ENCODE results near the gene CDK13. TPM values are rescaled to one million over a fixed set of nuclear protein-coding genes. Genes with fewer than 3 reads are reported as not detected.

The CDK13 gene
- total and polyA plus RNA-seq, 3 experiments from 2014 or later: 43.2 to 45.8 (median 43.9) TPM

DNA sequence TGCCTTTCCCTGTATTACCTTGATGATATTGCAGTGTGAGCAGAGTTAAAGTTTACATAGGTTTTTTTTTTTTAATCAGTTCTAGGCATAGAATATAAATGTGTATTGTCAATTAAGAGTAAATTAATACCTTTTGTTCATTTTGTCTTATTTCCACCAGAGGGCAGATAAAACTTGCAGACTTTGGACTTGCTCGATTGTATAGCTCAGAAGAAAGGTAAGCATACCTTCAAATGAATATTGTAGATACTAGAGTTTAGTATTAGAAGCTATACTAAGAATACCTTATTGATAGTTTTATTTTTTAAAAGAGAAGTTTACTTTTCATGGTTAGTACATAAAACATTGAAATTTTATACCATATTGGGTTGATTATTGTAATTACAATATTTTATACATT, 97.6 kb downstream of the CDK13 start:
- peaks cover 0 to 35% (median 3%) of the 10 kb centered on the region in 3 donors for H3K36me3 Mint-ChIP-seq
- CTCF ChIA-PET: interaction anchor here (0.7 to 3.5 kb wide), 5 partner anchors 20 to 151 kb away, joined by 3 to 11 read pairs (median 4); partner anchors contain the start of gene CDK13
- no peaks in the 10 kb centered on the region for H3K4me1 ChIP-seq (ENCODE audit: insufficient read depth, low read length)
- H3K4me3 Mint-ChIP-seq: no peak overlapping the region
- DNase-seq: no peak
- peak overlapping the region in 3 of 8 donors; percentile 39 to 72 (median 46) for H3K27ac Mint-ChIP-seq
- no peaks in the 10 kb centered on the region for H3K27me3 ChIP-seq (ENCODE audit: insufficient read depth, low read length, poor library complexity, severe bottlenecking)
- H3K4me1 Mint-ChIP-seq: peaks cover 5 to 14% (median 13%) of the 10 kb centered on the region in 3 donors
- POLR2A ChIA-PET: interaction anchor here (2.1 kb wide), 1 partner anchor 96 kb away, joined by 8 read pairs; no protein-coding TSS in a partner anchor
- H3K4me3 ChIP-seq (ENCODE audit: low read length): no peak overlapping the region
- H3K9me3 ChIP-seq (ENCODE audit: low read length): no peaks in the 10 kb centered on the region
- H3K36me3 ChIP-seq (ENCODE audit: insufficient read depth, low read length): peaks cover 5% of the 10 kb centered on the region
- H3K27me3 Mint-ChIP-seq: no peaks in the 10 kb centered on the region
- no peak overlapping the region for H3K27ac ChIP-seq (ENCODE audit: low read depth, low read length)
- no peaks in the 10 kb centered on the region for H3K9me3 Mint-ChIP-seq

DNA sequence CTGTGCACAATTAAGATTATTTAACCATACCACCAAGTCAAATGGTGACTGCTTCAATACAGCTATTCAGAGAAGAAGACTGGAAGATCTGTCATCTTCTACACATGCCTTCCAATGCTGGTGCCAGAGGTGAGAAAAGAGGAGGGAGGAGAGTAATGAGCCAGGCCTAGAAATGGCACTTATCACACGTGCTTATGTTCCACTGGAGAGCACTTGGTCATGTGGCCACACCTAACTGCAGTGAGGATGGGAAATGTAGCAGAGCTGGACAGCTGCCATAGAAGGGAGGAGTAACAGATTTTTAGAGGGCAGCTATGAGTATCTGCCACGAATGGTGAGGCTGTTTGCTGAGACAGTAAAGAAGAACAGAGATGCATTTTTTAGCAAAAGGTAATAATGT, 107.2 kb downstream of the CDK13 start:
- no peaks in the 10 kb centered on the region for H3K4me1 ChIP-seq (ENCODE audit: insufficient read depth, low read length)
- no peak overlapping the region for H3K27ac ChIP-seq (ENCODE audit: low read depth, low read length)
- ChIA-PET POLR2A (interaction anchor here (0.5 kb wide), 1 partner anchor 68 kb away, joined by 4 read pairs; no protein-coding TSS in a partner anchor), CTCF (interaction anchor here (0.8 to 1.0 kb wide), 3 partner anchors 116 to 161 kb away, joined by 3 to 7 read pairs (median 4); no protein-coding TSS in a partner anchor)
- H3K27me3 Mint-ChIP-seq: no peaks in the 10 kb centered on the region
- H3K4me3 Mint-ChIP-seq: no peak overlapping the region
- DNase-seq: no peak
- no peaks in the 10 kb centered on the region for H3K27me3 ChIP-seq (ENCODE audit: insufficient read depth, low read length, poor library complexity, severe bottlenecking)
- H3K36me3 ChIP-seq (ENCODE audit: insufficient read depth, low read length): no peaks in the 10 kb centered on the region
- peak overlapping the region in 4 of 8 donors; percentile 25 to 53 (median 41) for H3K27ac Mint-ChIP-seq
- peaks cover 0 to 55% (median 9%) of the 10 kb centered on the region in 3 donors for H3K36me3 Mint-ChIP-seq
- no peaks in the 10 kb centered on the region for H3K9me3 Mint-ChIP-seq
- H3K4me3 ChIP-seq (ENCODE audit: low read length): no peak overlapping the region
- no peaks in the 10 kb centered on the region for H3K9me3 ChIP-seq (ENCODE audit: low read length)
- peaks cover 12 to 26% (median 17%) of the 10 kb centered on the region in 3 donors for H3K4me1 Mint-ChIP-seq

GRCh38 chr7:40058026-40058425, 108.0 kb downstream of the CDK13 start:
- peaks cover 6% of the 10 kb centered on the region for H3K36me3 ChIP-seq (ENCODE audit: insufficient read depth, low read length)
- no peaks in the 10 kb centered on the region for H3K4me1 ChIP-seq (ENCODE audit: insufficient read depth, low read length)
- CTCF ChIA-PET: interaction anchor here (1.0 kb wide), 2 partner anchors 117 to 161 kb away, joined by 3 to 7 read pairs; no protein-coding TSS in a partner anchor
- Mint-ChIP-seq H3K27ac (peak overlapping the region in 3 of 8 donors; percentile 25 to 52 (median 39)), H3K9me3 (no peaks in the 10 kb centered on the region), H3K4me3 (no peak overlapping the region), H3K36me3 (peaks cover 0 to 59% (median 10%) of the 10 kb centered on the region in 3 donors), H3K27me3 (no peaks in the 10 kb centered on the region), H3K4me1 (peaks cover 8 to 21% (median 12%) of the 10 kb centered on the region in 3 donors)
- no peaks in the 10 kb centered on the region for H3K27me3 ChIP-seq (ENCODE audit: insufficient read depth, low read length, poor library complexity, severe bottlenecking)
- H3K27ac ChIP-seq (ENCODE audit: low read depth, low read length): no peak overlapping the region
- POLR2A ChIA-PET: interaction anchor here (0.6 kb wide), 1 partner anchor 56 kb away, joined by 6 read pairs; no protein-coding TSS in a partner anchor
- H3K4me3 ChIP-seq (ENCODE audit: low read length): no peak overlapping the region
- no peak for DNase-seq
- no peaks in the 10 kb centered on the region for H3K9me3 ChIP-seq (ENCODE audit: low read length)

DNA sequence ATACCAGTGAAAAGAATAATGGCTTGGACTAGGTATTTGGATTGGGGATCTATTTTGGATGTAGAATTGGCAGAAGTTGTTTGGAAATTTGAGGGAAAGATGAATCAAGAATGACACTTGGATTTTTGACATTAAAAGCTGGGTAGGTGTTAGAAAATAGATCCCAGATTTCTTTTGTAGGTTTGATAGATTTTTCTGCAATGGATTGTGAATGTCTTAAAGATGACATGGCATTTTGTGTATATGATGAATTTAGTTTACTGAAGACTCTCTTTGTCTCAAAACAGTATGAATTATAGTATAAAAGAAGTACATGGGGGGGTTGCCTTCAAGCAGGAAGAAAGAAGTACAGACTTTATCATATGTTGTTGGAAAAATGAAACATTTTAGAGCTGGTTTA, 108.6 kb downstream of the CDK13 start:
- Mint-ChIP-seq H3K36me3 (peaks cover 0 to 58% (median 11%) of the 10 kb centered on the region in 3 donors), H3K27ac (peak overlapping the region in 2 of 8 donors; percentile 13 to 46), H3K4me3 (no peak overlapping the region), H3K9me3 (no peaks in the 10 kb centered on the region), H3K4me1 (peaks cover 8 to 21% (median 12%) of the 10 kb centered on the region in 3 donors), H3K27me3 (no peaks in the 10 kb centered on the region)
- Histone ChIP-seq H3K27ac (ENCODE audit: low read depth, low read length) (no peak overlapping the region), H3K4me3 (ENCODE audit: low read length) (no peak overlapping the region), H3K9me3 (ENCODE audit: low read length) (no peaks in the 10 kb centered on the region), H3K36me3 (ENCODE audit: insufficient read depth, low read length) (peaks cover 8% of the 10 kb centered on the region), H3K27me3 (ENCODE audit: insufficient read depth, low read length, poor library complexity, severe bottlenecking) (no peaks in the 10 kb centered on the region), H3K4me1 (ENCODE audit: insufficient read depth, low read length) (no peaks in the 10 kb centered on the region)
- POLR2A ChIA-PET: interaction anchor here (0.6 kb wide), 1 partner anchor 56 kb away, joined by 6 read pairs; no protein-coding TSS in a partner anchor
- DNase-seq: no peak
- CTCF ChIA-PET: interaction anchor here (1.0 kb wide), 1 partner anchor 162 kb away, joined by 4 read pairs; no protein-coding TSS in a partner anchor

- no peaks in the 10 kb centered on the region for H3K9me3 ChIP-seq (ENCODE audit: low read length)
- H3K27ac ChIP-seq (ENCODE audit: low read depth, low read length): no peak overlapping the region
- Mint-ChIP-seq H3K36me3 (peaks cover 0 to 56% (median 11%) of the 10 kb centered on the region in 3 donors), H3K4me3 (no peak overlapping the region), H3K9me3 (no peaks in the 10 kb centered on the region), H3K27me3 (no peaks in the 10 kb centered on the region), H3K27ac (no peak overlapping the region), H3K4me1 (peaks cover 8 to 21% (median 12%) of the 10 kb centered on the region in 3 donors)
- no peak for DNase-seq
- ChIA-PET CTCF (interaction anchor here (1.0 kb wide), 1 partner anchor 163 kb away, joined by 4 read pairs; no protein-coding TSS in a partner anchor), POLR2A (no interaction called here)
- no peaks in the 10 kb centered on the region for H3K4me1 ChIP-seq (ENCODE audit: insufficient read depth, low read length)
- H3K36me3 ChIP-seq (ENCODE audit: insufficient read depth, low read length): peaks cover 8% of the 10 kb centered on the region
- H3K27me3 ChIP-seq (ENCODE audit: insufficient read depth, low read length, poor library complexity, severe bottlenecking): no peaks in the 10 kb centered on the region
- H3K4me3 ChIP-seq (ENCODE audit: low read length): no peak overlapping the region
Observed at GRCh38 chr7:40059057-40059456, 109.0 kb downstream of the CDK13 start.

GRCh38 chr7:40072268-40072667, 122.2 kb downstream of the CDK13 start:
- no peak overlapping the region for H3K27ac ChIP-seq (ENCODE audit: low read depth, low read length)
- ChIA-PET POLR2A (no interaction called here), CTCF (no interaction called here)
- H3K9me3 ChIP-seq (ENCODE audit: low read length): no peaks in the 10 kb centered on the region
- H3K27me3 Mint-ChIP-seq: peaks cover 0 to 2% of the 10 kb centered on the region in 2 donors
- no peaks in the 10 kb centered on the region for H3K27me3 ChIP-seq (ENCODE audit: insufficient read depth, low read length, poor library complexity, severe bottlenecking)
- H3K4me1 Mint-ChIP-seq: peaks cover 0 to 5% (median 2%) of the 10 kb centered on the region in 3 donors
- H3K4me1 ChIP-seq (ENCODE audit: insufficient read depth, low read length): no peaks in the 10 kb centered on the region
- no peak overlapping the region for H3K4me3 ChIP-seq (ENCODE audit: low read length)
- DNase-seq: no peak
- no peaks in the 10 kb centered on the region for H3K36me3 ChIP-seq (ENCODE audit: insufficient read depth, low read length)
- no peaks in the 10 kb centered on the region for H3K9me3 Mint-ChIP-seq
- H3K4me3 Mint-ChIP-seq: no peak overlapping the region
- H3K36me3 Mint-ChIP-seq: peaks cover 0 to 22% (median 0%) of the 10 kb centered on the region in 3 donors
- H3K27ac Mint-ChIP-seq: no peak overlapping the region

DNA sequence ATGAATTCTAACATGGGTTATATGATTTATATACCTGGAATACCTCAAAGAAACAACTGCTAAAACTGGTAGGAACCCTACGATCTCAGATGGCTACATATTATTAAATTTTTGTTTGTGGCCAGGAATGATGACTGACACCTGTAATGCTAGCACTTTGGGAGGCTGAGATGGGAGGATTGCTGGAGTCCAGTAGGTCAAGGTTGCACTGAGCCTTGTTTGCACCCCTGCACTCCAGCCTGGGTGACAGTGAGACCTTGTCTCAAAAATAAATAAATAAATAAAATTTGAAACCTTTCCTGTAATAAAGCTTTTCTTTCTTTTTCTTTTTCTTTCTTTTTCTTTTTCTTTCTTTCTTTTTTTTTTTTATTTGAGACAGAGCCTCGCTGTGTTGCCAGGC, 123.2 kb downstream of the CDK13 start:
- CTCF ChIA-PET: no interaction called here
- peaks cover 0 to 5% (median 2%) of the 10 kb centered on the region in 3 donors for H3K4me1 Mint-ChIP-seq

DNA sequence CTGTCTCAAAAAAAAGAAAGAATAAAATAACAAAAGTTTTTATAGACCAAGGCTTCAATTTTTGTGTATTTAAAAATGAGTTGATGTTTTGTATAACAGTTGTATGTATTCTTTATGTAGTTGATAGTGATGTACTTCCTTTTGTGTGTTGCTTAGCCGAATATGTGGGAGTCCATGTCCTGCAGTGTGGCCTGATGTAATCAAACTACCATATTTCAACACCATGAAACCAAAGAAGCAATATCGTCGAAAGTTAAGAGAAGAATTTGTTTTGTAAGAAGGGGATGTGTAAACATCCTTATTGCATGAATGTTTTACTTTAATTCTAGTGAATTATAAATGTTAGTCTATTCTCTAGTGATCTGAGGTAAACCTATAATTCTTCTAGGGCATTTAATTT, 127.8 kb downstream of the CDK13 start:
- Histone ChIP-seq H3K4me3 (ENCODE audit: low read length) (no peak overlapping the region), H3K9me3 (ENCODE audit: low read length) (no peaks in the 10 kb centered on the region), H3K36me3 (ENCODE audit: insufficient read depth, low read length) (no peaks in the 10 kb centered on the region), H3K4me1 (ENCODE audit: insufficient read depth, low read length) (no peaks in the 10 kb centered on the region), H3K27me3 (ENCODE audit: insufficient read depth, low read length, poor library complexity, severe bottlenecking) (no peaks in the 10 kb centered on the region), H3K27ac (ENCODE audit: low read depth, low read length) (no peak overlapping the region)
- DNase-seq: no peak
- Mint-ChIP-seq H3K27ac (no peak overlapping the region), H3K4me1 (peaks cover 0 to 2% (median 0%) of the 10 kb centered on the region in 3 donors), H3K36me3 (peaks cover 0 to 21% (median 2%) of the 10 kb centered on the region in 3 donors), H3K9me3 (no peaks in the 10 kb centered on the region), H3K4me3 (no peak overlapping the region), H3K27me3 (no peaks in the 10 kb centered on the region)
- ChIA-PET CTCF (no interaction called here), POLR2A (no interaction called here)

More for the DNA sequence above, 123.2 kb downstream of the CDK13 start:
- H3K4me1 ChIP-seq (ENCODE audit: insufficient read depth, low read length): no peaks in the 10 kb centered on the region
- H3K4me3 ChIP-seq (ENCODE audit: low read length): no peak overlapping the region
- Mint-ChIP-seq H3K9me3 (no peaks in the 10 kb centered on the region), H3K27me3 (peaks cover 0 to 2% of the 10 kb centered on the region in 2 donors), H3K4me3 (no peak overlapping the region), H3K27ac (no peak overlapping the region), H3K36me3 (peaks cover 0 to 21% (median 0%) of the 10 kb centered on the region in 3 donors)
- H3K9me3 ChIP-seq (ENCODE audit: low read length): no peaks in the 10 kb centered on the region
- POLR2A ChIA-PET: no interaction called here
- no peak for DNase-seq
- H3K27me3 ChIP-seq (ENCODE audit: insufficient read depth, low read length, poor library complexity, severe bottlenecking): no peaks in the 10 kb centered on the region
- no peak overlapping the region for H3K27ac ChIP-seq (ENCODE audit: low read depth, low read length)
- no peaks in the 10 kb centered on the region for H3K36me3 ChIP-seq (ENCODE audit: insufficient read depth, low read length)

All from CD8-positive, alpha-beta memory T cell (primary cell).